IMR-90 (cell line): Measurements from ENCODE around the gene ZNF473. TPM values are rescaled to one million over a fixed set of nuclear protein-coding genes. Genes with fewer than 3 reads are reported as not detected.

ENCODE experiments used
- ATAC-seq: fragments of 200-7000 bp; cut with Tn5 transposase; 2 replicates; pipeline ENCODE4 v1.9.1; 2020; ENCODE audit warnings: low read depth, mild to moderate bottlenecking, moderate library complexity
- BruUV-seq: library from RNA; stranded (reverse); fragments of 400-500 nt; replicated peaks from 2 replicates; lab custom pipeline; 2021; lab: Mats Ljungman, UMichigan
- CTCF ChIA-PET: fragments of 300-600 bp; formaldehyde crosslinking; extraction: SDS; loops from one replicate; lab custom pipeline; 2021; ENCODE audit warnings: antibody characterized with exemption; lab: Yijun Ruan, JAX
- POLR2A ChIA-PET: fragments of 300-600 bp; sonication (Branson Sonifier 250); formaldehyde crosslinking; loops from one replicate; lab custom pipeline; 2022; ENCODE audit warnings: antibody characterized with exemption; ENCODE audit not compliant: unreplicated experiment; lab: Charles Lee
- DNase-seq: peaks from one replicate; pipeline ENCODE4 v3.0.0; 2013
- H2AFZ ChIP-seq: replicated peaks from 2 replicates; pipeline ENCODE3; 2013; ENCODE audit warnings: low read length, mild to moderate bottlenecking; ENCODE audit not compliant: poor library complexity
- H2AK5ac ChIP-seq: 2 replicates; pipeline ENCODE4 v1.6.1; 2013; ENCODE audit warnings: low read depth, low read length, inconsistent platforms
- H2AK9ac ChIP-seq: replicated peaks from 2 replicates; pipeline ENCODE3; 2013; ENCODE audit warnings: mild to moderate bottlenecking, low read depth, low read length, moderate library complexity; ENCODE audit not compliant: poor library complexity
- H2BK120ac ChIP-seq: 2 replicates; pipeline ENCODE4 v1.6.1; 2013; ENCODE audit warnings: low read depth, low read length, inconsistent platforms
- H2BK15ac ChIP-seq: 3 replicates; pipeline ENCODE4 v1.6.1; 2013; ENCODE audit warnings: low read depth, low read length, inconsistent platforms
- H2BK20ac ChIP-seq: 2 replicates; pipeline ENCODE4 v1.6.1; 2013; ENCODE audit warnings: low read depth, mild to moderate bottlenecking, inconsistent platforms, low read length, moderate library complexity
- H2BK5ac ChIP-seq: 2 replicates; pipeline ENCODE4 v1.6.1; 2013; ENCODE audit warnings: mild to moderate bottlenecking, low read depth, low read length, inconsistent platforms; ENCODE audit not compliant: poor library complexity, severe bottlenecking
- H3K14ac ChIP-seq: replicated peaks from 2 replicates; pipeline ENCODE4 v1.6.1; 2013; ENCODE audit warnings: low read depth, low read length, inconsistent platforms
- H3K18ac ChIP-seq: 2 replicates; pipeline ENCODE4 v1.6.1; 2013; ENCODE audit warnings: low read depth, low read length, control low read depth
- H3K23ac ChIP-seq: 2 replicates; pipeline ENCODE4 v1.6.1; 2013; ENCODE audit warnings: low read depth, low read length, inconsistent platforms
- H3K27ac ChIP-seq: 2 replicates; pipeline ENCODE4 v1.5.1; 2013; ENCODE audit warnings: mild to moderate bottlenecking, control low read depth, low read length; ENCODE audit not compliant: insufficient read depth
- H3K27me3 ChIP-seq: 2 replicates; pipeline ENCODE4 v1.6.1; 2013; ENCODE audit warnings: low read length; ENCODE audit not compliant: control insufficient read depth, insufficient read depth
- H3K36me3 ChIP-seq: 2 replicates; pipeline ENCODE4 v1.6.1; 2013; ENCODE audit warnings: low read length, mixed read lengths; ENCODE audit not compliant: control insufficient read depth, insufficient read depth
- H3K4ac ChIP-seq: 2 replicates; pipeline ENCODE4 v1.6.1; 2013; ENCODE audit warnings: low read depth, low read length, inconsistent platforms
- H3K4me1 ChIP-seq: 2 replicates; pipeline ENCODE4 v1.6.1; 2013; ENCODE audit warnings: low read length, mixed read lengths; ENCODE audit not compliant: control insufficient read depth, insufficient read depth
- H3K4me2 ChIP-seq: 2 replicates; pipeline ENCODE4 v1.6.1; 2013; ENCODE audit warnings: low read depth, mild to moderate bottlenecking, control low read depth, low read length, moderate library complexity
- H3K4me3 ChIP-seq: 2 replicates; pipeline ENCODE4 v1.5.1; 2013; ENCODE audit warnings: low read depth, mild to moderate bottlenecking, control low read depth, low read length, moderate library complexity; ENCODE audit not compliant: insufficient read depth
- H3K56ac ChIP-seq: 2 replicates; pipeline ENCODE4 v1.6.1; 2013; ENCODE audit warnings: low read length, inconsistent platforms; ENCODE audit not compliant: insufficient read depth; ENCODE audit errors: extremely low read depth
- H3K79me1 ChIP-seq, 2 experiments: 2 replicates each; pipeline ENCODE4 v1.6.1; 2013; ENCODE audit warnings: low read length in 2 of 2, inconsistent platforms in 1 of 2, low read depth in 1 of 2
- H3K9ac ChIP-seq: 2 replicates; pipeline ENCODE4 v1.6.1; 2013; ENCODE audit warnings: low read depth, low read length, control low read depth
- H3K9me1 ChIP-seq: 2 replicates; pipeline ENCODE4 v1.6.1; 2013; ENCODE audit warnings: low read length, inconsistent platforms; ENCODE audit not compliant: insufficient read depth
- H3K9me3 ChIP-seq: 2 replicates; pipeline ENCODE4 v1.6.1; 2013; ENCODE audit warnings: low read length; ENCODE audit not compliant: control insufficient read depth, insufficient read depth
- H4K20me1 ChIP-seq: 2 replicates; pipeline ENCODE4 v1.6.1; 2013; ENCODE audit warnings: low read length, inconsistent platforms; ENCODE audit not compliant: insufficient read depth
- H4K5ac ChIP-seq: 2 replicates; pipeline ENCODE4 v1.6.1; 2013; ENCODE audit warnings: mild to moderate bottlenecking, low read depth, low read length, control low read depth
- H4K8ac ChIP-seq, 2 experiments: 2 replicates each; pipeline ENCODE4 v1.6.1; 2013; ENCODE audit warnings: low read depth in 2 of 2, low read length in 2 of 2, control low read depth in 1 of 2, inconsistent platforms in 1 of 2
- H4K91ac ChIP-seq: 2 replicates; pipeline ENCODE4 v1.6.1; 2013; ENCODE audit warnings: low read depth, low read length, inconsistent platforms; ENCODE audit not compliant: insufficient read depth
- BHLHE40 ChIP-seq: fragments of 150-350 bp; IDR thresholded peaks from 2 replicates; pipeline ENCODE4 v1.6.1; 2016; ENCODE audit warnings: mild to moderate bottlenecking, low read depth, low read length
- CEBPB ChIP-seq: IDR thresholded peaks from 2 replicates; pipeline ENCODE4 v1.6.1; 2012; ENCODE audit warnings: low read depth, low read length, improper control_type of control experiment
- CHD1 ChIP-seq: IDR thresholded peaks from 2 replicates; pipeline ENCODE4 v1.6.1; 2012; ENCODE audit warnings: low read depth, low read length, improper control_type of control experiment
- ELK1 ChIP-seq: fragments of 150-350 bp; IDR thresholded peaks from 2 replicates; pipeline ENCODE4 v1.6.1; 2016; ENCODE audit warnings: low read depth, mild to moderate bottlenecking, low read length, moderate library complexity, borderline replicate concordance
- FOS ChIP-seq: fragments of 150-350 bp; IDR thresholded peaks from 2 replicates; pipeline ENCODE4 v1.6.1; 2016; ENCODE audit warnings: low read depth, low read length
- MAFK ChIP-seq: IDR thresholded peaks from 2 replicates; pipeline ENCODE4 v1.6.1; 2012; ENCODE audit warnings: low read depth, low read length, improper control_type of control experiment
- MAZ ChIP-seq: IDR thresholded peaks from 2 replicates; pipeline ENCODE4 v1.6.1; 2012; ENCODE audit warnings: low read depth, mild to moderate bottlenecking, low read length, improper control_type of control experiment, moderate library complexity, borderline replicate concordance
- MXI1 ChIP-seq: IDR thresholded peaks from 2 replicates; pipeline ENCODE4 v1.6.1; 2012; ENCODE audit warnings: low read depth, mild to moderate bottlenecking, low read length, moderate library complexity, borderline replicate concordance
- NFE2L2 ChIP-seq: fragments of 150-350 bp; IDR thresholded peaks from 2 replicates; pipeline ENCODE4 v1.6.1; 2016; ENCODE audit warnings: low read depth, mild to moderate bottlenecking, low read length
- POLR2A ChIP-seq: IDR thresholded peaks from 2 replicates; pipeline ENCODE4 v1.6.1; 2012; ENCODE audit warnings: mild to moderate bottlenecking, low read depth, low read length
- RAD21 ChIP-seq: IDR thresholded peaks from 2 replicates; pipeline ENCODE4 v1.6.1; 2012; ENCODE audit warnings: low read length, improper control_type of control experiment
- RCOR1 ChIP-seq: IDR thresholded peaks from 2 replicates; pipeline ENCODE4 v1.6.1; 2012; ENCODE audit warnings: mild to moderate bottlenecking, low read length, improper control_type of control experiment; ENCODE audit not compliant: insufficient replicate concordance
- RFX5 ChIP-seq: IDR thresholded peaks from 2 replicates; pipeline ENCODE4 v1.8.0; 2012; ENCODE audit warnings: low read depth, mild to moderate bottlenecking, low read length, moderate library complexity
- SMC3 ChIP-seq: fragments of 150-350 bp; IDR thresholded peaks from 2 replicates; pipeline ENCODE4 v1.6.1; 2016; ENCODE audit warnings: low read depth, mild to moderate bottlenecking, antibody characterized with exemption, low read length, moderate library complexity
- WGBS, 2 experiments: methylation state at CpG; one replicate each; pipeline versions ENCODE4 v1.1.5 to v1.1.7; 2013; ENCODE audit warnings: missing lambda C conversion rate in 2 of 2; ENCODE audit not compliant: insufficient read length in 1 of 2; ENCODE audit errors: extremely low coverage in 2 of 2; 5-methylcytosine and 5-hydroxymethylcytosine counted together
- dilution Hi-C: fragments of 300-500 bp; cut with HindIII; formaldehyde crosslinking; loops from one replicate; pipeline ENCODE4 v1.14.3; 2018; ENCODE audit warnings: low sequenced_read_pairs; ENCODE audit not compliant: unreplicated experiment
- in situ Hi-C: fragments of 300-500 bp; cut with MboI; formaldehyde crosslinking; loops from 3 replicates; pipeline ENCODE4 v1.14.3; 2019; ENCODE audit warnings: low sequenced_read_pairs, inconsistent platforms, mixed read lengths
- intact Hi-C: fragments of 100-400 bp; cut with micrococcal nuclease; formaldehyde crosslinking; loops from 2 replicates; pipeline ENCODE4 v1.10.0; 2022
- polyA plus RNA-seq, 3 experiments: library from polyadenylated mRNA; depleted of rRNA; stranded (reverse); fragments of >200 nt; gene quantifications; 2 replicates each; pipeline ENCODE4 v1.2.3, GENCODE V29; 2012; ENCODE audit warnings: low replicate concordance in 1 of 3
- total RNA-seq: library from RNA; depleted of rRNA; stranded (reverse); fragments of >200 nt; gene quantifications from 2 replicates; pipeline ENCODE4 v1.2.3, GENCODE V29; 2012
- TF ChIP-seq, protein P1 (sequence below): fragments of 150-350 bp; IDR thresholded peaks from 2 replicates; pipeline ENCODE4 v1.6.1; 2017; ENCODE audit warnings: mild to moderate bottlenecking, antibody characterized with exemption, low read length, low read depth
- TF ChIP-seq, protein P2 (sequence below): conservative IDR thresholded peaks from 2 replicates; pipeline ENCODE4 v1.5.1; 2012; ENCODE audit warnings: mild to moderate bottlenecking, low read depth, low read length, improper control_type of control experiment

The ZNF473 gene
- total and polyA plus RNA-seq, 2 of the 4 experiments (the other 2 are of a cell fraction) = 4.5 to 13.3 TPM

- Histone ChIP-seq H2BK20ac (no peak overlapping the region), H4K8ac (no peak overlapping the region), H3K9me1 (peaks cover 15% of the 10 kb centered on the region), H3K36me3 (peaks cover 30% of the 10 kb centered on the region), H3K4me3 (no peak overlapping the region), H3K18ac (no peak overlapping the region), H4K20me1 (peaks cover 28% of the 10 kb centered on the region), H3K4ac (no peak overlapping the region), H3K4me2 (no peak overlapping the region), H4K91ac (no peak overlapping the region), H3K4me1 (no peaks in the 10 kb centered on the region), H3K9me3 (no peaks in the 10 kb centered on the region), H3K27me3 (no peaks in the 10 kb centered on the region), H2AFZ (no peak overlapping the region), H2AK9ac (no peak overlapping the region), H2BK15ac (no peak overlapping the region), H2AK5ac (no peak overlapping the region), H3K56ac (no peak overlapping the region), H2BK120ac (no peak overlapping the region), H2BK5ac (no peak overlapping the region), H3K79me1 (peaks cover 0 to 9% of the 10 kb centered on the region in 2 experiments; a peak in 1 of 4 replicates), H3K27ac (no peak overlapping the region), H3K14ac (no peak overlapping the region), H3K23ac (no peak overlapping the region), H4K5ac (no peak overlapping the region), H3K9ac (no peak overlapping the region)
- ChIA-PET CTCF (no interaction called here), POLR2A (no interaction called here)
- in situ Hi-C loops = loop anchor here (10.0 kb wide), 1 partner anchor 51 kb away; no protein-coding TSS in a partner anchor
- WGBS, 2 experiments = no CpG with 5 or more reads among the region's 3 CpGs
- DNase-seq (no peak), ATAC-seq (no peak)
- TF ChIP-seq, protein P1, sequence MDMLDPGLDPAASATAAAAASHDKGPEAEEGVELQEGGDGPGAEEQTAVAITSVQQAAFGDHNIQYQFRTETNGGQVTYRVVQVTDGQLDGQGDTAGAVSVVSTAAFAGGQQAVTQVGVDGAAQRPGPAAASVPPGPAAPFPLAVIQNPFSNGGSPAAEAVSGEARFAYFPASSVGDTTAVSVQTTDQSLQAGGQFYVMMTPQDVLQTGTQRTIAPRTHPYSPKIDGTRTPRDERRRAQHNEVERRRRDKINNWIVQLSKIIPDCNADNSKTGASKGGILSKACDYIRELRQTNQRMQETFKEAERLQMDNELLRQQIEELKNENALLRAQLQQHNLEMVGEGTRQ = no peak
- no peak for TF ChIP-seq ELK1
- no peak for TF ChIP-seq SMC3
- TF ChIP-seq RCOR1 = no peak
- TF ChIP-seq MAFK = no peak
- TF ChIP-seq, protein P2, sequence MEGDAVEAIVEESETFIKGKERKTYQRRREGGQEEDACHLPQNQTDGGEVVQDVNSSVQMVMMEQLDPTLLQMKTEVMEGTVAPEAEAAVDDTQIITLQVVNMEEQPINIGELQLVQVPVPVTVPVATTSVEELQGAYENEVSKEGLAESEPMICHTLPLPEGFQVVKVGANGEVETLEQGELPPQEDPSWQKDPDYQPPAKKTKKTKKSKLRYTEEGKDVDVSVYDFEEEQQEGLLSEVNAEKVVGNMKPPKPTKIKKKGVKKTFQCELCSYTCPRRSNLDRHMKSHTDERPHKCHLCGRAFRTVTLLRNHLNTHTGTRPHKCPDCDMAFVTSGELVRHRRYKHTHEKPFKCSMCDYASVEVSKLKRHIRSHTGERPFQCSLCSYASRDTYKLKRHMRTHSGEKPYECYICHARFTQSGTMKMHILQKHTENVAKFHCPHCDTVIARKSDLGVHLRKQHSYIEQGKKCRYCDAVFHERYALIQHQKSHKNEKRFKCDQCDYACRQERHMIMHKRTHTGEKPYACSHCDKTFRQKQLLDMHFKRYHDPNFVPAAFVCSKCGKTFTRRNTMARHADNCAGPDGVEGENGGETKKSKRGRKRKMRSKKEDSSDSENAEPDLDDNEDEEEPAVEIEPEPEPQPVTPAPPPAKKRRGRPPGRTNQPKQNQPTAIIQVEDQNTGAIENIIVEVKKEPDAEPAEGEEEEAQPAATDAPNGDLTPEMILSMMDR = no peak
- no peak for TF ChIP-seq RFX5
- TF ChIP-seq NFE2L2 = no peak
- TF ChIP-seq POLR2A = no peak
- no peak for TF ChIP-seq CEBPB
- no peak for TF ChIP-seq MXI1
- no peak for TF ChIP-seq CHD1
- TF ChIP-seq MAZ = no peak
- TF ChIP-seq RAD21 = no peak
- no peak for TF ChIP-seq BHLHE40
- TF ChIP-seq FOS = no peak
- BruUV-seq = no TSS peak
- intact Hi-C loops = no loop called here
- dilution Hi-C loops = no loop called here
Measured at GRCh38 chr19:49985871-49986270, 39.9 kb upstream of the ZNF473 start.
